Neural crest cell (in vitro differentiated cells): ENCODE results near the gene TCEA2. TPM values are rescaled to one million over a fixed set of nuclear protein-coding genes. Genes with fewer than 3 reads are reported as not detected.

Experiments used
- DNase-seq: peaks from one replicate; pipeline ENCODE4 v3.0.0; 2021; ENCODE audit warnings: low read depth, mixed read lengths, low spot score
- H3K27ac Mint-ChIP-seq: one replicate; pipeline ENCODE4 v1.8.0; 2021; ENCODE audit warnings: mild to moderate bottlenecking, mixed read lengths; ENCODE audit not compliant: unreplicated experiment
- H3K27me3 Mint-ChIP-seq: 2 replicates; pipeline ENCODE4 v1.8.0; 2021; ENCODE audit warnings: low read depth, mild to moderate bottlenecking, mixed read lengths
- H3K36me3 Mint-ChIP-seq: 2 replicates; pipeline ENCODE4 v1.8.0; 2021; ENCODE audit warnings: low read depth, mild to moderate bottlenecking, mixed read lengths
- H3K4me1 Mint-ChIP-seq: 2 replicates; pipeline ENCODE4 v1.8.0; 2021; ENCODE audit warnings: mixed read lengths
- H3K4me3 Mint-ChIP-seq: one replicate; pipeline ENCODE4 v1.8.0; 2021; ENCODE audit warnings: mild to moderate bottlenecking, mixed read lengths
- H3K9me3 Mint-ChIP-seq: 2 replicates; pipeline ENCODE4 v1.8.0; 2021; ENCODE audit warnings: mixed read lengths
- CTCF ChIP-seq: fragments of 200-600 bp; sonication (generic); conservative IDR thresholded peaks from 2 replicates; pipeline ENCODE4 v1.5.0; 2021; ENCODE audit warnings: antibody characterized with exemption, mild to moderate bottlenecking
- total RNA-seq: library from RNA; stranded (reverse); gene quantifications from 2 replicates; pipeline ENCODE4 v1.2.1, GENCODE V29; 2021

Gene TCEA2
- total RNA-seq, 1 donor from 2014 or later = 82.5 TPM

GRCh38 chr20:64100946-64101688 lies 38.1 kb downstream of the TCEA2 start:
- Mint-ChIP-seq H3K9me3 (peaks cover 8% of the 10 kb centered on the region), H3K4me3 (no peak overlapping the region), H3K27ac (no peak overlapping the region), H3K4me1 (peaks cover 4% of the 10 kb centered on the region), H3K36me3 (peaks cover 4% of the 10 kb centered on the region), H3K27me3 (peaks cover 34% of the 10 kb centered on the region)
- no peak for DNase-seq
- TF ChIP-seq CTCF = no peak

- peak; percentile 89 for TF ChIP-seq CTCF
- Mint-ChIP-seq H3K4me1 (peaks cover 4% of the 10 kb centered on the region), H3K4me3 (no peak overlapping the region)
These were observed 39.0 kb downstream of the TCEA2 start for GRCh38 chr20:64101731-64102621.

GRCh38 chr20:64102647-64103354 lies 39.8 kb downstream of the TCEA2 start:
- Mint-ChIP-seq H3K4me1 (peaks cover 4% of the 10 kb centered on the region), H3K27ac (no peak overlapping the region), H3K4me3 (no peak overlapping the region), H3K36me3 (no peaks in the 10 kb centered on the region), H3K27me3 (peaks cover 31% of the 10 kb centered on the region), H3K9me3 (no peaks in the 10 kb centered on the region)
- DNase-seq = no peak
- no peak for TF ChIP-seq CTCF

More at GRCh38 chr20:64101731-64102621, 39.0 kb downstream of the TCEA2 start:
- Mint-ChIP-seq H3K36me3 (peaks cover under 1% of the 10 kb centered on the region), H3K27ac (no peak overlapping the region), H3K27me3 (peaks cover 31% of the 10 kb centered on the region), H3K9me3 (peaks cover under 1% of the 10 kb centered on the region)
- DNase-seq = peak; percentile 61

GRCh38 chr20:64103871-64104666 lies 41.1 kb downstream of the TCEA2 start:
- no peaks in the 10 kb centered on the region for H3K36me3 Mint-ChIP-seq
- peaks cover 4% of the 10 kb centered on the region for H3K4me1 Mint-ChIP-seq
- no peaks in the 10 kb centered on the region for H3K9me3 Mint-ChIP-seq
- DNase-seq = no peak
- no peak for TF ChIP-seq CTCF
- peaks cover 31% of the 10 kb centered on the region for H3K27me3 Mint-ChIP-seq
- H3K27ac Mint-ChIP-seq = no peak overlapping the region
- no peak overlapping the region for H3K4me3 Mint-ChIP-seq
